GM21515 (cell line): Measurements from ENCODE around the gene TTLL10.
"Not testable (repeated sequence)": the region's sequence is repeated elsewhere in the genome, so short reads cannot be mapped to it uniquely, and the experiment has no call there.

Experiments used
- ATAC-seq: cut with Tn5 transposase; IDR thresholded peaks from one replicate; pipeline ENCODE4 v1.9.1; 2021; ENCODE audit not compliant: unreplicated experiment

TTLL10 gene

DNA sequence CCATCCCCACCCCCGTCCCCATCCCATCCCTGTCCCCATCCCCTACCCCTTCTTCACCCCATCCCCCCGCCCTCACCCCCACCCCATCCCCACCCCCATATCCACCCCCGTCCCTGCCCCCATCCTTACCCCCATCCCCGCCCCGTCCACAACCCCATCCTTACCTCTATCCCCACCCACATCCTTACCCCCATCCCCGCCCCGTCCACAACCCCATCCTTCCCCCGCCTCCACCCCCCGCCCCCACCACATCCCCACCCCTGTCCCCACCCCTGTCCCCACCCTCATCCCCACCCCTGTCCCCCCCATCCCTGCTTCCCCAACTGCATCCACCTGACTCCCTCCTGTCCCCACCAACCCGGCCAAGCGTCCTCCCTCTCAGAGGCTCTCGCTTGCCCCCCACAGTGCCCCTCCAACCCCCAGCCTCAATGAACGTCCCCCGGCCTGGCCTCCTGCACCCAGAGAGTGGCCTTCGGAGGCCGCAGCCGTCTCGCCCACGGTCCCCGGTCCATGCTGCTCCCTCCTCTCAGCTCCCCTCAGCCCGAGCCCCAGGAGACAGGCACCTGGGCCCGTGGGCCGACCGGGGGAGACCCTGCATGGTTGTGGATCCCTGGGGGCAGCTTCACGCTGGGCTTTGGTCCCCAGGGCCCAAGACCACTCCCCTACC is 32.3 kb upstream of the TTLL10 start:
- ATAC-seq, result no peak

DNA sequence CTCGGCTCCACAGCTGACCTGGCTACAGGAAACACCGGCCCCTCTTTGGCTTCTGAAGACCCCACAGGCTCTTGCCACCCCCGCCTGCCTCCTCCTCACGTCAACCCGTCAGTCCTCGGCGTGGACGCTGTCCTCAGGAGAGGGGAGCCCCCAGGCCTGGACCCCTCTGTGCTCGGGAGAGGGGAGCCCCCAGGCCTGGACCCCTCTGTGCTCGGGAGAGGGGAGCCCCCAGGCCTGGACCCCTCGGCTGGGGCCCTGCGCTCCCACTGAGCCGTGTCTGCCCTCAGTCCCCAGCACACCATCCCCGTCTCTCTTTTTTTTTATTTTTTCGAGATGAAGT is 31.8 kb upstream of the TTLL10 start:
- ATAC-seq, result no peak

DNA sequence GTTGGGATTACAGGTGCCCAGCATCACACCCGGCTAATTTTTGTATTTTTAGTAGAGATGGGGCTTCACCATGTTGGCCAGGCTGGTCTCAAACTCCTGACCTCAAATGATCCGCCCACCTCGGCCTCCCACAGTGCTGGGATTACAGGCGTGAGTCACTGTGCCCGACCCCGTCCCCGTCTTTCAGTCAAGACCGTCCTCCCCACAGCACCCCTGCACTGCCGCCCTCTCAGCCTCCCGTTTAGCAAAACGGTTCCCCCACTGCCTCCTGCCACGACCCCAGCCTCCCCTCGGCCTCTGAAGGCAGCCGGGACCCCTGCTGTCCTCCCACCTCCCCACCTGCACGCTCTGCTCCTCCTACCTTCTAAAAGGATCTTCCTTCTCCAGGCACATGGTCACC is 31.3 kb upstream of the TTLL10 start:
- not testable (repeated sequence) for ATAC-seq

DNA sequence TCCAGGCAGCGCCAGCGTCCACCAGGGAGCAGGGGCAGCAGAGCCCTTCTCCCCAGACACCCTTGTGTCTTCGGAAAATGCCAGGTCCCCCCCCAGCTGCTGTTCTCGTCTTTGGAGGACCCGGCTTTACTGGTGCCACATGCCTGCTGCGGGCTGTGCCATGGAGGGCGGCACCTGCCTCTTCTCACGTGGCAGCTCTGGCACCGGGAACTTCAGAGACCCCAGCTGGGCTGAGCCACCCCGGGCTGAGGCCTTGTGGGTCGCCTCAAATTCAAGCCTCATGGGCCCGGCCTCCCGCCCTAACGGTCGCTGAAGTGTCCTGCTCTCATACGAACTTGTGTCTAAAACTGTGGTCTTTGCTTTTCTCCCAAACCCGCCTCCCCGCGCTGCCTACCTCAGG is 30.8 kb upstream of the TTLL10 start:
- ATAC-seq, result no peak

DNA sequence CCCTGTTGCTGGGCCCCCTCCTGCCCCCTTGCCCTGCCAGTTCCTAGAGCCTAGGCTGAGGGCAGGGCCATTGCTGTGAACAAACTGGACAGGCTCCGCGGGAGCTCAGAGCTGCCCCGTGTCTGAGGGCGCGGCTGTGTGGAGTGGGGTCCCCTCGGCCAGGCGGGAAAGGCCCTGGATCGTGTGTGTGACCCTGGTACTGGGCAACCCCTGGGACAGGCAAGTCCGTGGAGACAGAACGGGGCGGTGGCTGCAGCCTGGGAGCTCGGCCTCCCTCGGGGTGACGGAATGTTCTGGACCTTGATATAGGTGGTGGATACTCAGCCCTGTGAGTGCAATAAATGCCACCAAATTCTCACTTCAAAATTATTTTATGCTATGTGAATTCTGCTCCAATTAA is 30.0 kb upstream of the TTLL10 start:
- no peak for ATAC-seq

DNA sequence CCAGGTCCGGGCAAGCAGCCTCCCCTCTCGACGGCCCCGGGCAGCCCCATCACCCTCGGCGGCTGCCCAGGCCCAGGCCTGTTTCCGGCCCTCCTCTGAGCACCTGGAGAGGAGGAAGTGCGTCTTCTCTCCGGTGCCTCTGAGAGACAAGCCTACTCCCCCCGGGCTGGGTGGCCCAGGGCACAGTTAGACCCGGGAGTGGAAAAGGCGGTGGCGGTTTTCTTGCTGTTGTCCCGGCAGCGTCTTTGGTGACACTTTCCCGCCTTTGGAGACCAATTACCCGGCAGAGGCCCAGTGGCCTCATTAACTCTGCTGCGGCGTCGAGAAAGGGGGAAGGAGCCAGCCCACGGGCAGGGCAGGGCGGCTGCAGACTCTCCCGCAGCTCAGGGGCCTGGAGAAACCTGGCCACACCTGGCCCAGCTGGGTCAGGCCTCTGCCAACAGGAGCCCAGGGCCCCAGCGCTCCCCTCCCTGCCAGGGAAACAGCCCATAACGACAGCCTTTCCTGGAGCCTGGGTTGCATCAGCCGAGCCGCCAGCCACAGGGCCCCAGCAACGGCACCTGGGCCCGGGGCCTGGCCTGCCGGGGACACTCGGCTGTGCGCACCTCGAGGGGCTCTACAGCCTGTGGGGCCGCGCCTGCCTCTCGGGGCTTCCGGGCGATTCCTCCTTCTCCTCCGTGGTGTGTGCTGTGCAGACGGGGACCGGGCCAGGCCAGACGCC is 29.4 kb upstream of the TTLL10 start:
- ATAC-seq, result no peak

DNA sequence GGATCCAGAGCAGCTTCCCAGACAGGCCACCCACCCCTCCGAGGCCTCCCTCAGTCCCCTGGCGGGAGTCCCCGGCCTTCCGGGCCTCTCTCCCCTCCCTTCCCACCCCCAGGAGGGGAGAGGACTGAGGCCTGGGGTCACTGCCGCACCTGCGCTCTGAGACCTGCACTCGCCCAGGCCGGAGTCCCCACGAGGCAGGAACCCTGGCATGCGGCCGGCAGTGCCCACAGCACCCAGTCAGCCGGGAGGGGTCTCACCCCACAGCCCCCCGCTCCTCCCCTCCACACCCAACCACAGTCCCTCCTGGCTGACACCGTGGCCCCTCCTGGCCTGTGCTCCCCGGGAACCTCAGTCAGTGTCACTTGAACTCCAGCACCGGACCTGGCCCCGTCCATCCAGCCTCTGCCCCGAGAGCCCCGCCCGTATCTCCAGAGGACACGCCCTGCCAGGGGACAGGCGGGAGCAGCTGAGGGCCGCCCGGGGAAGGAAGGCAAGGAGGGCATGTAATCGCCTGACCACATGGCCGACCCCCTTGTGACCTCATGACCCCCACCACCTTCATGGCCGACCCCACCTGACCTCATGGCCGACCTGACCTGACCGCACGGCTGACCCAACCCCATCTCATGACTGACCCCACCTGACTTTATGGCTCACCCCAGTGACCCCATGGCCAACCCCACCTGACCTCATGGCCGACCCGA is 28.7 kb upstream of the TTLL10 start:
- no peak for ATAC-seq

DNA sequence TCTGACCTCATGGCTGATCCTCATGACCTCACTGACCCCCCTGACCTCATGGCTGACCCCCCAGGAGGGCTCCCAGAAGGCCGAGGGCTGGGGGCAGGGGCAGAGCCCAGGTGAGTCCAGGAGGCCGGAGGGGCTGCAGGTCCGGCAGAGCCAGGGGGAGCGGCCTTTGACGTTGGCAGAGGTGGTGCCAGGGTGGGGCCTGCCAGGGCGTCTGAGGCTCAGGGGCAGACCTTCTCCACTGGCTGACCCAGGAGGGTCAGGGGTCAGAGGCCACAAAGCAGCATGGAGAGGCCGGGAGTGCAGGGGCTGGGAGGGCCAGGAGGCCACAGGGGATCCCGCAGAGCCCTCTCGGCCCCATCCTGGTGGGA is 28.1 kb upstream of the TTLL10 start:
- ATAC-seq, result no peak

DNA sequence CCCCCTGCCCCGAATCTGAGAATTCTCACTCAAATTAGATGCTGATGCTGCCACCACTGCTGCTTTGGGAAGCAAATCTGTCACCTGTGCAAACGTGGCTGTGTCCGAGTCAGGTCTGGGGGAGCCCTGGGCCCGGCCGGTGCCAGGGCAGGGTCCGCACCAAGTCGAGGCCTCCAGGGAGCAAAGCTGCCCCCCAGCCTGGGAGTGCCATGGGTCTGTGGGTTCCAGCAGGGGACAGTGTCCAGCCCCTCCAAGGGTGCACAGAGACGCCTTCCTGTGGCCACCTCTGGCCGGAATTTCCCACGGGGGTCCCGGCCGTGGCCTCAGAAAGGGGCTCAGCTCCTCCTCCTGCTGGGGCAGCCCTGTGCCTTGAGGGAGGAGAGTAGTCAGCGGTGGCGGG is 27.7 kb upstream of the TTLL10 start:
- ATAC-seq, result no peak

DNA sequence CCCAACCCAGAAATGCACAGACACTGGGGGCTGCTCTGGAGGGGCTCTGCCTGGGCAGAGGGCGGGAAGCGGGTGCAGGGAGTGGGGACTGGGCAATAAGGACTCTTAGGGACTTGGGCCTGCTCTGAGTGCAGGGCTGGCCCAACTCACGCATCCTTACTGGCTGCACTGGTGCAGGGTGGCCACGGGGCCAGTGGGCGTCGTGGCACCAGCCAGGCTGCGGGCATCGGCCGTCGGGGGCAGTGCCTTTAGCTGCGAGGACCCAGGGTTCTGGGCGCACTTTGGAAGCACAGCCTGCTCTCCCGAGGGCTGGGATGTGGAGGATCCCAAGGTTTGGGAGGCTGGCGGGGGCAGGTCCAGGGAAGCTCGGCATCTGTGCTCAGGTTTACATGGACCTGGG is 27.1 kb upstream of the TTLL10 start:
- no peak for ATAC-seq

DNA sequence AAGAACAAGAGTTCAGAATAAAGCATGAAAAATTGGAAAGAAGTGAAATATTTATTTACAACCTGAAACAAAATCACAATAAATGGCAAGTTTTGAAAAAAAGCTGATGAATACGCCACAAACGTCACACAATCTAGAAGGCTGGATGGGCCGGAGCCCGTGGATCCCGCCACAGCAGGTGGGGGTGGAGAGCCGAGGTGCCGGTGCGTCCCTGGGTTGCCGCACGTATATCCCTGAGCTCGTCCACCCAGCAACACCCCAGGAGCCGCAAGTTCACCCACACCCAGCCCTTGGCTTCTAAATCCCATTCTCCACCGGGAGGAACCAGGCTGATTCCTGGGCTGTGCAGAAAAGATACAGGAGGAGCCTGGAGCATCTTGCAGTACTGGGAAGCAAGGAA is 25.6 kb upstream of the TTLL10 start:
- no peak for ATAC-seq

DNA sequence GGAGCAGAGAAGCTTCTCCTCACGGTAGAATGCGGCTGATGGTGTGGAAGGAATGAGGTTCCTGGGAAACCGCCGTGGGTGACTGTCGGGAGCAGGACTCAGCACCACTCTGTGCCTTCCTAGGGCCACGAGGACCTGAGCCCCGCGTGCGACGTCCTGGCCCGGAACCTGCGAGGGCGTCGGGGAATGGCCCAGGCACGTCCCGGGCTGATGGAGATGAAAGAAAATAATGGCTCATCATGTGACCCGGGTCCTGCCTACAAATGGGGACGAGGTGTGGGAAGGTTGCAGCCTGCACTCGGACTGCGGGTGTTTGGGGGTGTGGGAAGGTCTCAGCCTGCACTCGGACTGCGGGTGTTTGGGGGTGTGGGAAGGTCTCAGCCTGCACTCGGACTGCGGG is 25.1 kb upstream of the TTLL10 start:
- ATAC-seq, result no peak

DNA sequence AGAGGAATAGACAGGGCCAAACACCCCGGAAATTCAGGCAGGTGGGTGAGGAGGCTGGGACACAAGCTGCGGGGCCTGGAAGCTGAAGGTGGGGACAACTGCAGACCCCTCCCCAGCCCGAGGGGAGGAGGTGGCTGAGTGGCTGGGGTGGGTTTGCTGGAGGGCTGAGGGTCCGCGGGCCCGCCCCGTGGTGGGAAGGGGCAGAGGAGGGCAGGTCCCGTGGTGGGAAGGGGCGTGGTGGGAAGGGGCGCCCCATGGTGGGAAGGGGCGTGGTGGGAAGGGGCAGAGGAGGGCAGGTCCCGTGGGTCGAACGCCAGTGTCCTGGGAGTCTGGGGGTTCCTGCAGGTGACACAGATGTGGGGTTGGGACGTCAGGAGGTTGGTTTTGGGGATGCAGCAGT is 24.3 kb upstream of the TTLL10 start:
- no peak for ATAC-seq

DNA sequence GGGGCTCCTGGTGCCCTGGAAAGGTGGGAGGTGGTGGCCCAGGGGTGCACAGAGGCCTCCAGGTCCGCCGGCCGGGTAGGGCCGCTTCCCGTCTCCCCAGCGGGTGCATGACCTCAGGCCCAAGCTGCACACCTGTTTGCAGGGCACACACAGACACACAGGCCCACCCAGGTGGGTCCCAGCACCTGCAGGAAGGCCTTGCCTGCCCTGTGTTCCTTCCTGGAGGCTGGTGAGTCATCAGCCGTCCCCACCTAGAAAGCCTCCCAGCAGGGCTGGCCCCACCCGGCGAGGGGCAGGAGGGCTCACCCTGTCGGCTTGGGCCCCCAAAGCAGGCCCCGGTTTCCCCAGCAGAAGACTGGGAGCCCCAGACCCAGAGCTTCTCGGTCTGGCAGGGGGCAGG is 23.6 kb upstream of the TTLL10 start:
- ATAC-seq, result no peak

DNA sequence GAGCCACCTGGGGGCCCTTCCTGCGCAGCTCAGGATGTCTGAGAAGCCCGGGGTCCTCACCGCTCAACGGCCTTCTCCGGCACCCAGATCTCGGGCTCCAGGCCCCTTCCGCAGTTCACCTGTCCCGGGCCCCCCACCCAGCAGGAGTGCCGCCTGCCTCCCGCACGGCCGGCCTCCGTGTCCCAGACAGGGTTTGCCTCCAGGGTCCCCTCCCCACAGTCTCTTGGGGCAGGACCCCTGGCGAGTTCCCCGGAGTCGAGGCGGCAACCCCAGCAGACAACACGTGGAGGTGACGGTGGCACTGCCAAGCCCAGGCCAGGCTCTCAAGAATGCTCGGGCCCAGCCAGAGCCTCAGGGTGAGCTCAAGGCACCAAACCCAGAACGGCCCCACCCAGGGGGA is 22.4 kb upstream of the TTLL10 start:
- no peak for ATAC-seq

DNA sequence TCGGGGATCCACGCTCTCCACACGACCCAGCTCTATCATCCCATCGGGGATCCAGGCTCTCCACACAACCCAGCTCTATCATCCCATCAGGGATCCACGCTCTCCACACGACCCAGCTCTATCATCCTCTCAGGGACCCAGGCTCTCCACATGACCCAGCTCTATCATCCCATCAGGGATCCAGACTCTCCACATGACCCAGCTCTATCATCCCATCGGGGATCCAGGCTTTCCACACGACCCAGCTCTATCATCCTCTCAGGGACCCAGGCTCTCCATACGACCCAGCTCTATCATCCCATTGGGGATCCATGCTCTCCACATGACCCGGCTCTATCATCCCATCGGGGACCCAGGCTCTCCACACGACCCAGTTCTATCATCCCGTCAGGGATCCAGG is 21.2 kb upstream of the TTLL10 start:
- not testable (repeated sequence) for ATAC-seq

DNA sequence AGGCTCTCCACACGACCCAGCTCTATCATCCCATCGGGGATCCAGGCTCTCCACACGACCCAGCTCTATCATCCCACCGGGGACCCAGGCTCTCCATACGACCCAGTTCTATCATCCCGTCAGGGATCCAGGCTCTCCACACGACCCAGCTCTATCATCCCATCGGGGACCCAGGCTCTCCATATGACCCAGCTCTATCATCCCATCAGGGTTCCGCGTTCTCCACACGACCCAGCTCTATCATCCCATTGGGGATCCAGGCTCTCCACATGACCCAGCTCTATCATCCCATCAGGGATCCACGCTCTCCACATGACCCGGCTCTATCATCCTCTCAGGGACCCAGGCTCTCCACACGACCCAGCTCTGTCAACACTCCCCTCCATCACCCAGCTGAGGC is 20.5 kb upstream of the TTLL10 start:
- ATAC-seq, result not testable (repeated sequence)

DNA sequence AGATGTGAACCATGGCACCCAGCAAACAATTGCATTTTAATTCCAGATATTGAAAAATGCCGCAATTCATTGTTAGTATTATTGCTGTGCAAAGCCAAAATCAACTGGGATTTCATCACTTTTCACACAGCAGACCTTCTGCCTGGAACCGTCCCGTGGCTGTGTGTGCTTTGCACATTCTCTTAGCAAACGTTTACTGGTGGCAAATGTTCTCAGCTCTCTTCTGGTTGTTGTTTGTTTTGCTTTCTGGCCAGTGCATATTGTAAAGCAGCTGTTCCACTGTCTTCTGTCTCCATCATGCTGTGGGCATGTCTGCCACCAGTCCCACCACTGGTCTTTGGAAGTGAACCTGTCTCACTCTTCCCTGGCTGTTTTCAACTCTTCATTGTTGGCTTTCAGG is 19.8 kb upstream of the TTLL10 start:
- no peak for ATAC-seq

DNA sequence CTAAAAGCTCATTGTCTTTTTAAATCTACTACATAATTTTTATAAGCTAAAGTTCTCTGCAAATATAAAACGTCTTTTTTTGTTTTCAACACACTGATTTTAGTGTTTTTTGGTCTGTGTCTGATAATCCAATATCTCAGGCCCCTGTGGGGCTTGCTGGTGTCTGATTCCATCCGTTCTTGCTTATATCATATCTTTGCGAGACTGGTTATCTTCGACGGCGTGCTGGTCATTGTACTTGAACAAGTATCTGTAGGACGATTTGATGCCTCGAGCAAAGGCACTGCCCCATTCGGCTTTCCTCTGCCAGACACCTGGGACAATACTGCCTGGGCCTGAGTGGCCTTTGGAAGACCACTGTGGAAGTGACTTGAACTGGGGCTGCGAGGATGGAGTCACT is 18.4 kb upstream of the TTLL10 start:
- ATAC-seq, result no peak

DNA sequence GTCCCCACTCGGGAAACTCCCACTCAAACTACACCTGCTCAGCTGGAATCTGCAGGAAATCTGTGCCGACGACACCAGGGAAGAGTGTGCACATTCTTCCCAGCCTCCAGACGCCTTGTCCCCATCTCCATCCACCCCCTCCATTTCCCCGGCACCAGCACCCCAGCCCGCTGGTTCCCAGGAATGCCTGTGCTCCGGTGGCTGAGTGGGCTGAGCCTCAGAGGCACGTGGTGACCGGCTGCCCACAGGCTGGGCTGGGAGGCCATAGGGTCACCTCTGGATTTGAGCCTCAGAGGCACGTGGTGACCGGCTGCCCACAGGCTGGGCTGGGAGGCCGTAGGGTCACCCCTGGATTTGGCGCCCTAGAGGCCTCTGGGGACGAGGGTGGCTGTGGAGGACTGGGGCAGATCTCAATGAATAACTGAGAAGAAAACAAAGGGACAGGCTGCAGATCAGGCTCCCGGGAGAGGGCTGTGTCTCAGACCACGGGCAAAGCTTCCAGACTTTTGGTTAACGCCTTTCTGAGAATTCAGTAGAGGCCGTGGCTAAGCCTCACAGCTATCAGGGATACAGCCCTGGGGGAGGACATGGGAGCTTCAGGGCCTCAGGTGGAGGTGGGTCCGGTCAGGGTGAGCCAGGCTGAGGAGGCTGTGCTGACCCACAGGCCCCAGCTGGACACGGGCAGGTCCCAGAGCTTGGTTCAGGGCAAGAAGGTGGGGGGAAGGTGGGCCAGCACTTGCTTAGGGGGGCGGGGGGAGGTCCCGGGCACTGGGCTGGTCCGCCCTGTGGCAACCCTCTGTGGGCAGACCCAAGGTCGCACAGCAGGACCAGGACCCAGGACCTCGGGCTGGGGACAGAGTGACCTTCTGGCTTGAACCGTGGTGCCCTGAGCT is 17.3 kb upstream of the TTLL10 start:
- no peak for ATAC-seq

DNA sequence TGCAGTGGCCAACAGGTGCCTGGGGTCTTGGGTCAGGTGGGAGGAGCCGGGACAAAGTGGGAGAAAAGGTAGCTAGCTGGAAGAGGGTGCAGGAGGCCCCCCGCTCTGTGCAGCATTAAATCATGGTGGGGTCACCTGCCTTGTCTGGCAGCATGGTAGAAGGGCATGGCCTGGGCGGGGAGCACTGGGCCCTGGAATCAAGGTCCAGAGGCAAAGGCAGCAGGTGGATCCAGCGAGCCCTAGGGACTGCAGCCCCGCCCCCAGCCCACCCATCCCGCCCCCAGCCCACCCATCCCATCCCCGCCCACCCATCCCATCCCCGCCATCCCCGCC is 16.7 kb upstream of the TTLL10 start:
- ATAC-seq, result no peak
